HepG2 (cell line): ENCODE measurements around the gene PYGL. TPM values are rescaled to one million over a fixed set of nuclear protein-coding genes. Genes with fewer than 3 reads are reported as not detected.

Experiments used
- ATAC-seq: fragments of 200-7000 bp; cut with Tn5 transposase; 3 replicates; pipeline ENCODE4 v1.9.1; 2020; ENCODE audit warnings: mild to moderate bottlenecking, moderate library complexity
- BruUV-seq: library from RNA; stranded (reverse); fragments of 400-500 nt; replicated peaks from 2 replicates; lab custom pipeline; 2021; lab: Mats Ljungman, UMichigan
- CTCF ChIA-PET: fragments of 300-600 bp; formaldehyde crosslinking; extraction: SDS; loops from one replicate; lab custom pipeline; 2021; ENCODE audit warnings: low total read pairs, inconsistent platforms, low intra/inter-chr PET ratio; lab: Yijun Ruan, JAX
- POLR2A ChIA-PET: fragments of 350-600 bp; sonication (Branson Sonifier 250); formaldehyde crosslinking; loops from one replicate; lab custom pipeline; 2020; ENCODE audit warnings: antibody characterized with exemption, inconsistent platforms; lab: Yijun Ruan, JAX
- DNase-seq: peaks from one replicate; pipeline ENCODE4 v3.0.0-alpha.2; 2015; ENCODE audit warnings: low spot score
- FAIRE-seq: peaks from 3 replicates; lab custom pipeline; 2011; peaks lifted over from hg19 to GRCh38; lab: Jason Lieb, UNC
- H2AFZ ChIP-seq: one replicate; pipeline ENCODE4 v1.6.1; 2011; ENCODE audit warnings: low read length, inconsistent platforms
- H3K27ac ChIP-seq: fragments of 300-600 bp; 3 replicates; pipeline ENCODE4 v1.8.0; 2011; ENCODE audit warnings: mixed run types, mild to moderate bottlenecking, mixed read lengths, low read length, inconsistent platforms; ENCODE audit not compliant: insufficient read depth; ENCODE audit errors: extremely low read length
- H3K27me3 ChIP-seq, 2 experiments: fragments of 200-600 bp in 1 of 2; 2 replicates in 1 of 2; 3 replicates in 1 of 2; pipeline versions ENCODE4 v1.6.0 to v1.8.0; 2011; ENCODE audit warnings: low read length in 2 of 2, mild to moderate bottlenecking in 2 of 2, moderate library complexity in 2 of 2, inconsistent platforms in 1 of 2; ENCODE audit not compliant: insufficient read depth in 2 of 2, control insufficient read depth in 1 of 2
- H3K36me3 ChIP-seq, 2 experiments: fragments of 200-600 bp in 1 of 2; replicated peaks in 1 of 2; 2 replicates in 1 of 2; 3 replicates in 1 of 2; pipeline versions ENCODE4 v1.5.1 to v1.8.0; 2011; ENCODE audit warnings: low read length in 2 of 2, inconsistent platforms in 1 of 2; ENCODE audit not compliant: insufficient read depth in 2 of 2, control insufficient read depth in 1 of 2
- H3K4me1 ChIP-seq: 2 replicates; pipeline ENCODE4 v1.5.1; 2012; ENCODE audit warnings: low read length, inconsistent platforms; ENCODE audit not compliant: insufficient read depth
- H3K4me2 ChIP-seq: 2 replicates; pipeline ENCODE4 v1.6.0; 2011; ENCODE audit warnings: low read depth, low read length, inconsistent platforms
- H3K4me3 ChIP-seq, 3 experiments: fragments of 200-600 bp in 1 of 3; sonication (generic), shearing (Covaris generic) in 1 of 3; replicated peaks in 1 of 3; 2 replicates each; pipeline ENCODE4 v1.5.1; 2011 to 2016; ENCODE audit warnings: low read length in 3 of 3, inconsistent platforms in 2 of 3, low read depth in 2 of 3, mild to moderate bottlenecking in 2 of 3, control low read depth in 1 of 3, mixed read lengths in 1 of 3; ENCODE audit not compliant: insufficient read depth in 1 of 3
- H3K79me2 ChIP-seq: one replicate; pipeline ENCODE4 v1.6.1; 2011; ENCODE audit warnings: low read length, inconsistent platforms; ENCODE audit not compliant: insufficient read depth
- H3K9ac ChIP-seq: 2 replicates; pipeline ENCODE4 v1.6.0; 2011; ENCODE audit warnings: mild to moderate bottlenecking, low read depth, low read length, inconsistent platforms; ENCODE audit not compliant: insufficient read depth
- H3K9me3 ChIP-seq: 2 replicates; pipeline ENCODE4 v1.5.1; 2012; ENCODE audit warnings: mild to moderate bottlenecking, low read length
- H4K20me1 ChIP-seq: 2 replicates; pipeline ENCODE4 v1.6.0; 2011; ENCODE audit warnings: inconsistent platforms, mild to moderate bottlenecking, low read length, moderate library complexity; ENCODE audit not compliant: insufficient read depth
- FOXO1 ChIP-seq: sonication (generic); formaldehyde crosslinking; IDR thresholded peaks from 2 replicates; pipeline ENCODE4 v1.4.0; 2020; ENCODE audit warnings: missing genetic modification reagents
- HNF1A ChIP-seq, 2 experiments: sonication (generic) in 1 of 2; formaldehyde crosslinking in 1 of 2; IDR thresholded peaks; 2 replicates each; pipeline versions ENCODE4 v1.4.0 to v1.6.1; 2016 to 2020; ENCODE audit warnings: borderline replicate concordance in 1 of 2, low read depth in 1 of 2, mild to moderate bottlenecking in 1 of 2, missing genetic modification reagents in 1 of 2
- IKZF1 ChIP-seq: fragments of 450-650 bp; IDR thresholded peaks from 2 replicates; pipeline ENCODE4 v1.7.1; 2016
- MEIS1 ChIP-seq: sonication (generic); formaldehyde crosslinking; IDR thresholded peaks from 2 replicates; pipeline ENCODE4 v1.9.0; 2021; ENCODE audit warnings: mild to moderate bottlenecking, missing genetic modification reagents, moderate library complexity, borderline replicate concordance
- NCOR1 ChIP-seq: fragments of 200-600 bp; sonication (generic); IDR thresholded peaks from 2 replicates; pipeline ENCODE4 v1.7.0; 2017; ENCODE audit warnings: antibody characterized with exemption, low read length, borderline replicate concordance
- NR2C2 ChIP-seq: sonication (generic); formaldehyde crosslinking; IDR thresholded peaks from 2 replicates; pipeline ENCODE4 v1.4.0; 2020; ENCODE audit warnings: missing genetic modification reagents, mild to moderate bottlenecking, moderate library complexity, borderline replicate concordance
- NR2F1 ChIP-seq, 2 experiments: fragments of 450-650 bp in 1 of 2; formaldehyde crosslinking in 1 of 2; IDR thresholded peaks; 2 replicates each; pipeline versions ENCODE4 v1.5.0 to v1.6.1; 2016 to 2020; ENCODE audit warnings: mild to moderate bottlenecking in 1 of 2, missing compliant biosample characterization in 1 of 2, missing genetic modification reagents in 1 of 2, moderate library complexity in 1 of 2
- RARA ChIP-seq: IDR thresholded peaks from 2 replicates; pipeline ENCODE4 v1.6.1; 2016; ENCODE audit warnings: missing genetic modification reagents, missing compliant biosample characterization
- SAP130 ChIP-seq: IDR thresholded peaks from 2 replicates; pipeline ENCODE4 v1.6.1; 2016; ENCODE audit warnings: low read depth
- THRA ChIP-seq: sonication (generic); formaldehyde crosslinking; IDR thresholded peaks from 2 replicates; pipeline ENCODE4 v1.4.0; 2020; ENCODE audit warnings: missing genetic modification reagents, borderline replicate concordance
- TRIM22 ChIP-seq: fragments of 450-650 bp; IDR thresholded peaks from 2 replicates; pipeline ENCODE4 v1.6.1; 2017
- ZBTB25 ChIP-seq: IDR thresholded peaks from 2 replicates; pipeline ENCODE4 v1.6.1; 2018; ENCODE audit warnings: missing genetic modification reagents
- ZKSCAN1 ChIP-seq: fragments of 150-350 bp; IDR thresholded peaks from 2 replicates; pipeline ENCODE4 v1.6.1; 2014; ENCODE audit warnings: low read length
- ZNF354B ChIP-seq: sonication (generic); formaldehyde crosslinking; IDR thresholded peaks from 2 replicates; pipeline ENCODE4 v1.8.0; 2022; ENCODE audit warnings: mild to moderate bottlenecking, missing genetic modification reagents
- ZNF556 ChIP-seq: sonication (generic); formaldehyde crosslinking; IDR thresholded peaks from 2 replicates; pipeline ENCODE4 v1.4.0; 2020; ENCODE audit warnings: mild to moderate bottlenecking, missing genetic modification reagents, borderline replicate concordance
- WGBS: methylation state at CpG from one replicate; pipeline ENCODE4 v1.1.6; 2017; ENCODE audit warnings: low lambda C conversion rate; 5-methylcytosine and 5-hydroxymethylcytosine counted together
- in situ Hi-C: cut with HindIII; loops from 2 replicates; pipeline ENCODE4 v1.10.0; 2017; ENCODE audit warnings: low pct_unique_long_range_greater_than_20kb; ENCODE audit not compliant: extremely low pct_ligation_motif_present
- intact Hi-C: fragments of 100-400 bp; cut with micrococcal nuclease; formaldehyde crosslinking; loops from one replicate; pipeline ENCODE4 v1.10.0; 2022; ENCODE audit not compliant: unreplicated experiment
- polyA plus RNA-seq, 8 experiments: library from polyadenylated mRNA; depleted of rRNA in 3 of 8; stranded (reverse) in 7 of 8; unstranded in 1 of 8; fragments of >200 nt; fragmentation: Illumina TruSeq in 4 of 8; extraction: Trizol in 4 of 8; gene quantifications; 2 replicates each; pipeline versions ENCODE4 v1.2.1 to v1.2.3, GENCODE V29; 2011 to 2016; ENCODE audit warnings: low read depth in 4 of 8, missing spikeins in 1 of 8, mixed read lengths in 1 of 8; ENCODE audit not compliant: insufficient read depth in 1 of 8
- total RNA-seq, 5 experiments: library from RNA; depleted of rRNA; stranded (reverse); fragments of >200 nt; fragmentation: Illumina TruSeq; extraction: Trizol; gene quantifications; 2 replicates each; pipeline ENCODE4 v1.2.3, GENCODE V29; 2016; ENCODE audit warnings: low read depth in 1 of 5

Gene PYGL
- total and polyA plus RNA-seq, 2 of the 13 experiments (the other 11 are each of a cell fraction or from before 2014, with no cell fraction given): 98.4 to 110 TPM

GRCh38 chr14:50875359-50876070 lies 68.8 kb downstream of the PYGL start:
- Histone ChIP-seq H3K9ac (peak overlapping the region; percentile 57), H3K4me1 (peaks cover 74% of the 10 kb centered on the region), H3K36me3 (no peaks in the 10 kb centered on the region), H3K4me2 (peak overlapping the region; percentile 85), H3K27me3 (no peaks in the 10 kb centered on the region), H4K20me1 (no peaks in the 10 kb centered on the region), H3K27ac (peak overlapping the region; percentile 69), H3K9me3 (no peaks in the 10 kb centered on the region), H3K4me3 (peak overlapping the region in 2 of 3 experiments; percentile 34 to 59; a peak in 4 of 6 replicates), H2AFZ (no peak overlapping the region), H3K79me2 (no peaks in the 10 kb centered on the region)
- POLR2A ChIA-PET: interaction anchor here (0.8 to 1.9 kb wide), 7 partner anchors 15 to 207 kb away, joined by 3 to 11 read pairs (median 4); partner anchors contain the start of genes PYGL and SAV1
- intact Hi-C loops: loop anchor here (1.0 to 2.0 kb wide), 3 partner anchors 15 to 60 kb away; no protein-coding TSS in a partner anchor
- WGBS: 0% methylated on average over 3 of the region's 7 CpGs
- in situ Hi-C loops: no loop called here
- peak; percentile 97 for ATAC-seq
- peak; percentile 96 for DNase-seq
- CTCF ChIA-PET: no interaction called here
- BruUV-seq: no TSS peak
- peak; percentile 99 for FAIRE-seq
- TF ChIP-seq THRA (no peak; the same call in 1 of the 2 replicates), ZNF556 (CRISPR knock-in tag) (no peak; the same call in 1 of the 2 replicates), RARA (CRISPR knock-in tag) (peak; percentile 79), ZBTB25 (CRISPR knock-in tag) (peak; percentile 30; the same call in 1 of the 2 replicates), ZKSCAN1 (0 out of 2 replicates have a peak, but pooled peaks have one; percentile 29), TRIM22 (no peak), FOXO1 (CRISPR knock-in tag) (peak; percentile 64; the same call in 1 of the 2 replicates), ZNF354B (CRISPR knock-in tag) (no peak), NCOR1 (peak; percentile 57; the same call in 1 of the 2 replicates), NR2F1 (CRISPR knock-in tag; IDR thresholded peaks at IDR 0.05) (peak; percentile 27 to 83; a peak in 2 of 4 replicates), NR2C2 (CRISPR knock-in tag) (peak; percentile 39; the same call in 1 of the 2 replicates), MEIS1 (CRISPR knock-in tag) (no peak), HNF1A (IDR thresholded peaks at IDR 0.05; ENCODE audit: low read depth) (peak; percentile 26; the same call in 1 of the 2 replicates), HNF1A (CRISPR knock-in tag; IDR thresholded peaks at IDR 0.05; ENCODE audit: borderline replicate concordance) (no peak), IKZF1 (no peak), SAP130 (CRISPR knock-in tag) (peak; percentile 66; the same call in 1 of the 2 replicates)
